ENCODE measurements around the gene ATP13A3. TPM values are rescaled to one million over a fixed set of nuclear protein-coding genes. Genes with fewer than 3 reads are reported as not detected.

ATP13A3 gene
- total RNA-seq, 5 donors from 2014 or later (not counting 1 experiment from before 2014, with no cell fraction given), result 48.1 to 71.7 (median 52.0) TPM

- H3K27ac Mint-ChIP-seq, result no peak overlapping the region
- no peaks in the 10 kb centered on the region for H3K4me1 ChIP-seq (ENCODE audit: control insufficient read depth in 1 of 2, extremely low read depth in 1 of 2, insufficient read depth in 2 of 2, low read length in 2 of 2)
- H3K4me3 ChIP-seq (ENCODE audit: control insufficient read depth in 1 of 2, extremely low read depth in 1 of 2, low read length in 1 of 2), result no peak overlapping the region
- H3K27me3 Mint-ChIP-seq, result peaks cover 0 to 2% of the 10 kb centered on the region in 2 donors
- H3K9me3 ChIP-seq, result no peaks in the 10 kb centered on the region
- DNase-seq (peak in 1 of 35 experiments; percentile 10), ATAC-seq (replicated peaks in 1 of 4) (peak in 1 of 4 experiments; percentile 32)
- H3K4me3 Mint-ChIP-seq, result no peak overlapping the region
- no peaks in the 10 kb centered on the region for H3K9me3 Mint-ChIP-seq
- ChIA-PET CTCF (interaction anchor here (1.2 to 1.4 kb wide), 2 partner anchors 42 to 43 kb away, joined by 3 to 4 read pairs; no protein-coding TSS in a partner anchor), POLR2A (no interaction called here)
- WGBS (ENCODE audit: insufficient coverage), result 57% methylated on average over 1 of the region's 4 CpGs
- no peaks in the 10 kb centered on the region for H3K36me3 ChIP-seq (ENCODE audit: control insufficient read depth in 2 of 2, extremely low read depth in 1 of 2, insufficient read depth in 1 of 2, low read length in 1 of 2)
- no peaks in the 10 kb centered on the region for H3K4me1 Mint-ChIP-seq
- no peak overlapping the region for H3K27ac ChIP-seq (ENCODE audit: low read length)
- H3K27me3 ChIP-seq (replicated peaks in 1 of 2; ENCODE audit: control insufficient read depth in 2 of 2, extremely low read depth in 1 of 2, insufficient read depth in 2 of 2, low read length in 1 of 2), result no peaks in the 10 kb centered on the region
- no peaks in the 10 kb centered on the region for H3K36me3 Mint-ChIP-seq
Measured at GRCh38 chr3:194514626-194515025, 27.8 kb upstream of the ATP13A3 start.

DNA sequence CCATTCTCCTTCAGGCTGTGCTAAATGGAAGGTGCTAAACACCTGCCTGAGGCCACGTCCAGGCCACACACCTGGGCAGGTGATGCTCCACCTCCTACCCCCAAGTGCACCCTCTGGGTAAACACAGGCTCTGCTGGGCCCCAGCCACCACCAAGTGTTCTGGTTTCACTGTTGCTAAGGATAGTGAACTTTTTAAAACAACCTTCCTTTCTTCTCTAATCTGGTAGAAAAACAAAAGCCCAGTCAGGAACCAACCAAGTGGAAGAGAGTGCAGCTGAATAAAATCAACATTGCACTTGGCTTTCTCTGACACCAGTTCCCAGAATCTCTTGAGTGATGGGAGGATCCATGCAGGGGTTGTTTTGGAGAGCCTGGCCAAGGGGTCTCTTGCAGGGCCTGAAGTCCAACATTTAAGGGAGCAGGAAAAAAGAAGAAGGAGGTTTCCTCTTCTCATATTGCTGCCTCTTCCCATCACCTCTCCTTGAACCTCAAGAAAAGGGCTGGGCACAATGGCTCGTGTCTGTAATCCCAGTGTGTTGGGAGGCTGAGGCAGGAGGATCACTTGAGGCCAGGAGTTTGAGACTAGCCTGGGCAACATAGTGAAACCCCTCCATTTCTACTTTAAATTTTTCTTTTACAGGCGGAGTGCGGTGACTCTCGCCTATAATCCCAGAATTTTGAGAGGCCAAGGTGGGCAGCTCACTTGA is 26.2 kb upstream of the ATP13A3 start:
- WGBS (ENCODE audit: insufficient coverage), result 100% methylated on average over 3 of the region's 5 CpGs
- Histone ChIP-seq H3K27ac (ENCODE audit: low read length) (no peak overlapping the region), H3K4me3 (ENCODE audit: control insufficient read depth in 1 of 2, extremely low read depth in 1 of 2, low read length in 1 of 2) (no peak overlapping the region), H3K27me3 (replicated peaks in 1 of 2; ENCODE audit: control insufficient read depth in 2 of 2, extremely low read depth in 1 of 2, insufficient read depth in 2 of 2, low read length in 1 of 2) (no peaks in the 10 kb centered on the region), H3K36me3 (ENCODE audit: control insufficient read depth in 2 of 2, extremely low read depth in 1 of 2, insufficient read depth in 1 of 2, low read length in 1 of 2) (no peaks in the 10 kb centered on the region), H3K4me1 (ENCODE audit: control insufficient read depth in 1 of 2, extremely low read depth in 1 of 2, insufficient read depth in 2 of 2, low read length in 2 of 2) (no peaks in the 10 kb centered on the region), H3K9me3 (no peaks in the 10 kb centered on the region)
- ChIA-PET POLR2A (interaction anchor here in 1 of 2 donors (0.6 kb wide), 1 partner anchor 59 kb away, joined by 5 read pairs; no protein-coding TSS in a partner anchor), CTCF (no interaction called here)
- Mint-ChIP-seq H3K4me3 (no peak overlapping the region), H3K27me3 (peaks cover 0 to 2% of the 10 kb centered on the region in 2 donors), H3K4me1 (no peaks in the 10 kb centered on the region), H3K36me3 (no peaks in the 10 kb centered on the region), H3K9me3 (no peaks in the 10 kb centered on the region), H3K27ac (no peak overlapping the region)
- ATAC-seq (replicated peaks in 1 of 4), result no peak
- DNase-seq, result no peak

DNA sequence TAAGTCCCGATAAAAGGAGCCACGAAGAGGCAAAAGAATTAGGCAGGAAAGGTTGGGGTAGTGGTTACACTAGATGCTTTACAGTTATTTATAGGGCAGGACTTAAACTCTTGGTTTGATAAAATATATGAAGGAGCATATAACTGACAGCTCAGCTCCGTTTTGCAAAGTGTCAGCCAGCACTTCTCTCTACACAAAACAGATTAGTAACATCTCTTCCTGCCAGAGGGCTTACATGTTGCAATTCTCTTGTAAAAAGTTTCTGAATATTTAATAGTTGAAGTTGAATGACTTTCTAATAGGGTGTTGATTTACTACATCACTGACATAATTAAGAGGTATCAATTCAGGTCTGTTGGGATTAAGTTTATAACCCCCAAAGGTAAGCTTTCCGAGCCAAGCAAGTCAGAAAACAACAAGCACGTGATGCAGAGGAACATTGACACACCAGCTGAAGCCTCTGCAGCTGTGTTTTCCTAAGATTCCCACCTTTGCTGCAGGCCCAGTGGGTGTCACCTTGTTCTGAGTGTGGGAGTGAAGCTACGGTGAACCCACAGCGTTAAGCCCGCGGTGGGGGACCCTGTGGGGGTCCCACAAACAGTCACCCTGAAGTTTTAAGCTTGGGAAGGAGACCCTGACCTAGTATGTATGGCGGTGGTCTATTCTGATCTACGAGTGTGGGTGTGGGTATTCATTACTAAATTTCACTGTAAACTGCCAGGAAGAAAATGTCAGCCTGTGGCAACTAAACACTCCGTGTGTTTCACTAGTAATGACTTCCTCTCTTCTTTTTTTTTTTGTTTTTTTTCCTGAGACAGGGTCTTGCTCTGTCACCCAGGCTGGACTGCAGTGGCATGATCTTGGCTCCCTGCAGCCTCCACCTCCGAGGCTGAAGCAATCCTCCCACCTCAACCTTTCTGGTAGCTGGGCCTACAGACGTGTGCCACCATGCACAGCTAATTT is 22.0 kb upstream of the ATP13A3 start:
- H3K27ac ChIP-seq (ENCODE audit: low read length), result no peak overlapping the region
- POLR2A ChIA-PET, result no interaction called here

DNA sequence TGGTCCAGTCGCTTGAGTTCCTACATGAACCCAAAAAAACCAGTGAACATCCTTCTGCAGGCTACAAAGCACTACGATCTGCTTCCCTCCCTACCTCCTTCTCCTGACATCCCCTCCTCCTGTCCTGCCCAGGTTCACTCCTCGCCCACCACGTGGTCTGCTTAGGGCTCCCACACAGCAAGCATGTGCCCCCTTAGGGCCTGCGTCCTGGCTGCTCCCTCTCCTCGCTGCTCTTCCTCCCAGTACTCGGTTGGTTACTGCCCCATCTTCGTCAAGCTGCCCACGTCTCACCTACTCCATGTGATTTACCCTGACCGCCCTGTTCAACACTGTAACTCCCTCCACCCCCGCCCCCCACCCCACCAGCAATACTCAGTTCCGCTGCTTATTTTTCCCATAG is 20.8 kb upstream of the ATP13A3 start:
- no peak overlapping the region for H3K27ac ChIP-seq (ENCODE audit: low read length)
- no peaks in the 10 kb centered on the region for H3K9me3 Mint-ChIP-seq
- WGBS (ENCODE audit: insufficient coverage), result 83% methylated on average over 10 of the region's 12 CpGs
- H3K27me3 Mint-ChIP-seq, result no peaks in the 10 kb centered on the region
- H3K4me1 ChIP-seq (ENCODE audit: control insufficient read depth in 1 of 2, extremely low read depth in 1 of 2, insufficient read depth in 2 of 2, low read length in 2 of 2), result no peaks in the 10 kb centered on the region
- CTCF ChIA-PET, result no interaction called here
- H3K4me3 ChIP-seq (ENCODE audit: control insufficient read depth in 1 of 2, extremely low read depth in 1 of 2, low read length in 1 of 2), result no peak overlapping the region
- no peak overlapping the region for H3K27ac Mint-ChIP-seq
- H3K9me3 ChIP-seq, result no peaks in the 10 kb centered on the region
- ATAC-seq (replicated peaks in 1 of 4) (no peak), DNase-seq (no peak)
- H3K36me3 Mint-ChIP-seq, result no peaks in the 10 kb centered on the region
- no peak overlapping the region for H3K4me3 Mint-ChIP-seq
- H3K36me3 ChIP-seq (ENCODE audit: control insufficient read depth in 2 of 2, extremely low read depth in 1 of 2, insufficient read depth in 1 of 2, low read length in 1 of 2), result no peaks in the 10 kb centered on the region
- POLR2A ChIA-PET, result interaction anchor here in 1 of 2 donors (0.7 kb wide), 1 partner anchor 638 kb away, joined by 5 read pairs; no protein-coding TSS in a partner anchor
- H3K27me3 ChIP-seq (replicated peaks in 1 of 2; ENCODE audit: control insufficient read depth in 2 of 2, extremely low read depth in 1 of 2, insufficient read depth in 2 of 2, low read length in 1 of 2), result no peaks in the 10 kb centered on the region
- H3K4me1 Mint-ChIP-seq, result no peaks in the 10 kb centered on the region

More for the DNA sequence above, 22.0 kb upstream of the ATP13A3 start:
- H3K4me3 Mint-ChIP-seq, result no peak overlapping the region
- no peak overlapping the region for H3K27ac Mint-ChIP-seq
- WGBS (ENCODE audit: insufficient coverage), result 89% methylated on average over 5 of the region's 14 CpGs
- Histone ChIP-seq H3K36me3 (ENCODE audit: control insufficient read depth in 2 of 2, extremely low read depth in 1 of 2, insufficient read depth in 1 of 2, low read length in 1 of 2) (no peaks in the 10 kb centered on the region), H3K9me3 (no peaks in the 10 kb centered on the region), H3K4me3 (ENCODE audit: control insufficient read depth in 1 of 2, extremely low read depth in 1 of 2, low read length in 1 of 2) (no peak overlapping the region), H3K27me3 (replicated peaks in 1 of 2; ENCODE audit: control insufficient read depth in 2 of 2, extremely low read depth in 1 of 2, insufficient read depth in 2 of 2, low read length in 1 of 2) (no peaks in the 10 kb centered on the region), H3K4me1 (ENCODE audit: control insufficient read depth in 1 of 2, extremely low read depth in 1 of 2, insufficient read depth in 2 of 2, low read length in 2 of 2) (no peaks in the 10 kb centered on the region)
- H3K27me3 Mint-ChIP-seq, result no peaks in the 10 kb centered on the region
- no peaks in the 10 kb centered on the region for H3K36me3 Mint-ChIP-seq
- no peaks in the 10 kb centered on the region for H3K4me1 Mint-ChIP-seq
- CTCF ChIA-PET, result interaction anchor here in 1 of 2 donors (1.2 kb wide), 1 partner anchor 42 kb away, joined by 3 read pairs; no protein-coding TSS in a partner anchor
- no peaks in the 10 kb centered on the region for H3K9me3 Mint-ChIP-seq
- ATAC-seq (replicated peaks in 1 of 4) (no peak), DNase-seq (no peak)

DNA sequence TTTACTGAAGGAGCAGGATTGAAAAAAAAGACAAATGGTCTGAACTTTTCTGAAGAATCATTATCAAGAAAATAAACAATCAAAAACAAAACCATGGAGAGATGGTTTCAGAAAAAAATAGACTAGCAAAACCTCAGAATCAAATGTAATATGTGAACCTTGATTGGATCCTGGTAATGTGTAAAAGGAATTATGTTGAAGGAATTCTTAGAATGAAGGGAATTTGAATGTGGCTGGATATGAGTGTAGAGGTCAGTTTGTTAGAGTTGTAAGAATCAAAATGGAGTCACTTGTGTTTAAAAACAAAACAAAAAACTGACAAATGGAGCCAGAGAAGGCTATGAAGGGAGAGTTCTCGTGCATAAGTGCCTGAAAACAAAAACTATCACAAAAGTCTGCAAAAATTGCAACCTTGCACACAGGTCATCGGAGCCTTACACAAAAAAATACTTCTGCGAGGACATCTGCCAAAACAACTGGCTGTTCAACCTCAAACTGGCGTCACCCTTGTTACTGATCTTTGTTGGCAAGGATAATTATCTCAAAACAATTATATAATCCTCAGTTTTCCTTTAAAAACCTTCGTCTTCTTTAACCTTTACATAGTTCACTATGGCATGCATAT is 19.1 kb upstream of the ATP13A3 start:
- Histone ChIP-seq H3K9me3 (no peaks in the 10 kb centered on the region), H3K4me1 (ENCODE audit: control insufficient read depth in 1 of 2, extremely low read depth in 1 of 2, insufficient read depth in 2 of 2, low read length in 2 of 2) (no peaks in the 10 kb centered on the region), H3K27ac (ENCODE audit: low read length) (no peak overlapping the region), H3K36me3 (ENCODE audit: control insufficient read depth in 2 of 2, extremely low read depth in 1 of 2, insufficient read depth in 1 of 2, low read length in 1 of 2) (no peaks in the 10 kb centered on the region), H3K4me3 (ENCODE audit: control insufficient read depth in 1 of 2, extremely low read depth in 1 of 2, low read length in 1 of 2) (no peak overlapping the region), H3K27me3 (replicated peaks in 1 of 2; ENCODE audit: control insufficient read depth in 2 of 2, extremely low read depth in 1 of 2, insufficient read depth in 2 of 2, low read length in 1 of 2) (peaks cover 0 to 3% of the 10 kb centered on the region in 2 experiments)
- no peaks in the 10 kb centered on the region for H3K4me1 Mint-ChIP-seq
- no peak overlapping the region for H3K4me3 Mint-ChIP-seq
- H3K27ac Mint-ChIP-seq, result no peak overlapping the region
- H3K9me3 Mint-ChIP-seq, result no peaks in the 10 kb centered on the region
- ChIA-PET CTCF (no interaction called here), POLR2A (no interaction called here)
- no peak for DNase-seq
- H3K27me3 Mint-ChIP-seq, result no peaks in the 10 kb centered on the region
- no peaks in the 10 kb centered on the region for H3K36me3 Mint-ChIP-seq
- WGBS (ENCODE audit: insufficient coverage), result 92% methylated on average over 2 of the region's 5 CpGs
- ATAC-seq (replicated peaks in 1 of 4), result no peak

GRCh38 chr3:194504861-194505260 is 18.1 kb upstream of the ATP13A3 start:
- no peak overlapping the region for H3K27ac ChIP-seq (ENCODE audit: low read length)
- ChIA-PET CTCF (interaction anchor here in 1 of 2 donors (2.4 kb wide), 1 partner anchor 33 kb away, joined by 5 read pairs; no protein-coding TSS in a partner anchor), POLR2A (interaction anchor here in 1 of 2 donors (1.1 kb wide), 1 partner anchor 21 kb away, joined by 5 read pairs; no protein-coding TSS in a partner anchor)
- H3K36me3 ChIP-seq (ENCODE audit: control insufficient read depth in 2 of 2, extremely low read depth in 1 of 2, insufficient read depth in 1 of 2, low read length in 1 of 2), result no peaks in the 10 kb centered on the region
- peaks cover 0 to 3% of the 10 kb centered on the region in 2 experiments for H3K27me3 ChIP-seq (replicated peaks in 1 of 2; ENCODE audit: control insufficient read depth in 2 of 2, extremely low read depth in 1 of 2, insufficient read depth in 2 of 2, low read length in 1 of 2)
- no peak for ATAC-seq (replicated peaks in 1 of 4)
- H3K4me3 ChIP-seq (ENCODE audit: control insufficient read depth in 1 of 2, extremely low read depth in 1 of 2, low read length in 1 of 2), result no peak overlapping the region
- no peaks in the 10 kb centered on the region for H3K4me1 ChIP-seq (ENCODE audit: control insufficient read depth in 1 of 2, extremely low read depth in 1 of 2, insufficient read depth in 2 of 2, low read length in 2 of 2)
- H3K36me3 Mint-ChIP-seq, result no peaks in the 10 kb centered on the region
- H3K27ac Mint-ChIP-seq, result no peak overlapping the region
- no CpG with 5 or more reads among the region's 7 CpGs for WGBS (ENCODE audit: insufficient coverage)
- H3K9me3 Mint-ChIP-seq, result no peaks in the 10 kb centered on the region
- DNase-seq, result no peak
- no peaks in the 10 kb centered on the region for H3K27me3 Mint-ChIP-seq
- no peaks in the 10 kb centered on the region for H3K9me3 ChIP-seq
- H3K4me3 Mint-ChIP-seq, result no peak overlapping the region
- no peaks in the 10 kb centered on the region for H3K4me1 Mint-ChIP-seq

All from T-cell (primary cell).